Activated T-cell treated with anti-CD3 and anti-CD28 coated beads, Interleukin-2, amount 50 U/mL, for 24 hours (primary cell): Measurements from ENCODE around the gene F8.

Source experiments
- DNase-seq: peaks from one replicate; pipeline ENCODE4 v3.0.0-alpha.2; 2020
- H3K27ac Mint-ChIP-seq: 2 replicates; pipeline ENCODE4 v1.8.0; 2020; ENCODE audit warnings: mild to moderate bottlenecking, mixed read lengths
- H3K27me3 Mint-ChIP-seq: 2 replicates; pipeline ENCODE4 v1.8.0; 2020; ENCODE audit warnings: mixed read lengths
- H3K36me3 Mint-ChIP-seq: 2 replicates; pipeline ENCODE4 v1.8.0; 2020; ENCODE audit warnings: low read depth, mixed read lengths
- H3K4me1 Mint-ChIP-seq: 2 replicates; pipeline ENCODE4 v1.8.0; 2020; ENCODE audit warnings: low read depth, mixed read lengths
- H3K4me3 Mint-ChIP-seq: 2 replicates; pipeline ENCODE4 v1.8.0; 2020; ENCODE audit warnings: mild to moderate bottlenecking, moderate library complexity, mixed read lengths
- H3K9me3 Mint-ChIP-seq: 2 replicates; pipeline ENCODE4 v1.8.0; 2020; ENCODE audit warnings: mixed read lengths

Gene F8

DNA sequence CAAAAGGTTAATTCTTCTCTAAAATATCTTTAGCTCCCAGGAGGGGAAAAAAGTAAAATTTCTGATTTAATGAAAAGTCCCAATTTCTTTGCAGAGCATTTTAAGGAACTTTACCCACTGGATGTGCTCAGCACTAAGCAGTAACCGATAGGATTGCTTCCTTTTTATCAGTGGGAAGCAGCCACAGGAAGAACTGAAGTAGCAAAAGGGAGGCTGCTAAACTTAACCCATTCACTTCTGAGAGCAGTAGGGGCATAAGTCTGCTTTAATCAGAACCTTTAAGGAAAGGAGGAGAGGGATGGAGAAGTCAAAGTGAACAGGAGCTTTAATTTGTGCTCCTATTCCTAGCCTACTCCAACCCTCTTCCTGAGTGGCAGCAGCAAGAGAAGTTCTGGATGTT is at the start of gene F8:
F8 (minus strand) TSS at position 139 of the 400 bp plus-strand sequence. CDS start 171 bp downstream, outside the sequence.
- Mint-ChIP-seq H3K27ac (no peak within 1 kb of the TSS), H3K36me3 (peaks cover 4% of the 10 kb centered on the region)

DNA sequence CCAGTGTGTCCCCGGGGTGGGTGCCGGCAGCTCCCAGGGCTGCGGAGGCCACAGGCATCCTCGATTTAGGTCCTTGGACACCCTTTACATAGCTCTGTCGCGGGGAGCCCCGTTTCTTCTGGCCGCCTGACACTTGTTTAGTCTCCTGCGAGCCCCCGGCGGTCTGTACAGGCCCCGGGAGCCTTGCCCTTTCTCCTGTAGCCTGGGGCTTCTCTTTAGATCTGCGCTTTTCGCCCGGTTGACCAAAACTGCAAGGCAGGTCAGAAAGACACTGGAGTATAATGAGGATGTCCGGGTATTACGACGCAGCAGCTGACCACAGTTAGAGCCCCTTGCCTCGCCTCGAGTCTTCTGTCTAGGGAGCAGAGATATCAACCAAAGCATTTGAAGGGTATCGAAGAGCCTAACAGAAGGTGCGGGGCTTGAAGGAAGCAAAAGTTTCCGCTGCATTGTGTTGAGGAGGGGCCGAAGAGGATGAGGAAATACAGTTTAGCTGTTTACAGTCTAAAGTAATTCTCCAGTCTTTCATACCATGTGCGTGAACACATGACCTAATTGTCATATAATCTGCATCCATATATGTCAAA is 49.3 kb upstream of the F8 start:
- H3K9me3 Mint-ChIP-seq: no peaks in the 10 kb centered on the region
- DNase-seq: no peak
- H3K27ac Mint-ChIP-seq: peak overlapping the region; percentile 92
- no peaks in the 10 kb centered on the region for H3K27me3 Mint-ChIP-seq
- peaks cover 51% of the 10 kb centered on the region for H3K36me3 Mint-ChIP-seq
- peaks cover 46% of the 10 kb centered on the region for H3K4me1 Mint-ChIP-seq
- peak overlapping the region; percentile 90 for H3K4me3 Mint-ChIP-seq

More for the DNA sequence above, at the start of gene F8:
- Mint-ChIP-seq H3K4me3 (no peak within 1 kb of the TSS), H3K27me3 (no peaks in the 10 kb centered on the region), H3K4me1 (peaks cover 5% of the 10 kb centered on the region), H3K9me3 (no peaks in the 10 kb centered on the region)
- no peak for DNase-seq

DNA sequence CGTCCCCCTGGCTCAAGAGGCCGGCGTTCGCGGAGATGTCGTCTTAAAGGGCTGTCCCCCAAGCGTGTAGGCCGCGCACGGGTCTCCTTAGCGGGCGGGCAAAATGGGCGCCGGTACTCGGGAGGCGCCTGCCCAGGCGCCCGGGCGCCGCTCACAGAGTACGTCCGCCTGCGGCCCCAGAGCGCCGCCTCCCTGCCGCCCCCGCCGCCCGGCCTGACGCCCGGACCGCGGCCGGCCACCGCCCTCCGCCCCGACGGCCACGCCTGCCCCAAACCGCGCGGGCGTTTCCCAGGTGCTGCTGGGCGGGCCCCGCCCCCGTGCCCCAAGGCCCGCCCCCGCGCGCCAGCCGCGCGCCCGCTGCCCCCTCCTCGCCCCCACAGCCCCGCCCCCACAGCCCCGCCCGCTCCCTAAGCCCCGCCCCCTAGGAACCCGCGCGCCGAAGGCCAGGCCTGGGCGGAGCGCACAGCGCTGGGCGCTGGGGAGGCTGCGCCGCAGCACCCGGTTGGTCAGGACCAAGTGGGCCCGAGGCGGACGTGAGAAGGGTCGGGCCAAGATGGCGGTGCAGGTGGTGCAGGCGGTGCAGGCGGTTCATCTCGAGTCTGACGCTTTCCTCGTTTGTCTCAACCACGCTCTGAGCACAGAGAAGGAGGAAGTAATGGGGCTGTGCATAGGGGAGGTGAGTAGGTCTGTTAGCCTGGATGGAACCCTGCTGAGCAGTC is 48.6 kb upstream of the F8 start, which contains the start of the genes BRCC3, CMC4 and MTCP1:
BRCC3 (plus strand) TSS at position 534 of the 719 bp plus-strand sequence; CDS start at position 554, 20 bp downstream.
CMC4 (minus strand) TSS at position 162 of the 719 bp plus-strand sequence. CDS start 7,113 bp downstream, outside the sequence.
MTCP1 (minus strand) TSS at position 162 of the 719 bp plus-strand sequence. CDS start 5,126 bp downstream, outside the sequence.
- Mint-ChIP-seq H3K4me3 (peak within 1 kb of the TSS; percentile 90), H3K27ac (peak within 1 kb of the TSS; percentile 92), H3K27me3 (no peaks in the 10 kb centered on the region), H3K9me3 (no peaks in the 10 kb centered on the region), H3K36me3 (peaks cover 47% of the 10 kb centered on the region), H3K4me1 (peaks cover 46% of the 10 kb centered on the region)
- peak; percentile 83 for DNase-seq

DNA sequence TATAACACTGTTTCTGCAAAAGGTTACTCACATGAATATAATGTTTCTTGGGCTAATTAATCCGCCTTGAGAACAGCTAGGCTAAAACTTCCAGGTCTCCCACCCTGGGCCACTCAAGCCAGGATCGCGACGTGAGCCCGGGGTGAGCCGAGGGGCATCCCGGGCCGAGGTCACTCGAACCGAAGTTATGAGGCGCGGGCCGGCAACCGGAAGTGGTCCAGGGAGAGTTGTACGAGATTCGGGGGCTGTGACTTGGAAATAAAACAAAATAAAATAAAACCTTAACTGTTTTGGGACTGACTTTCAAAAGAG is 48.1 kb upstream of the F8 start:
- Mint-ChIP-seq H3K27ac (peak overlapping the region; percentile 88), H3K9me3 (no peaks in the 10 kb centered on the region), H3K27me3 (peaks cover under 1% of the 10 kb centered on the region), H3K4me3 (peak overlapping the region; percentile 79), H3K36me3 (peaks cover 43% of the 10 kb centered on the region), H3K4me1 (peaks cover 46% of the 10 kb centered on the region)
- no peak for DNase-seq

DNA sequence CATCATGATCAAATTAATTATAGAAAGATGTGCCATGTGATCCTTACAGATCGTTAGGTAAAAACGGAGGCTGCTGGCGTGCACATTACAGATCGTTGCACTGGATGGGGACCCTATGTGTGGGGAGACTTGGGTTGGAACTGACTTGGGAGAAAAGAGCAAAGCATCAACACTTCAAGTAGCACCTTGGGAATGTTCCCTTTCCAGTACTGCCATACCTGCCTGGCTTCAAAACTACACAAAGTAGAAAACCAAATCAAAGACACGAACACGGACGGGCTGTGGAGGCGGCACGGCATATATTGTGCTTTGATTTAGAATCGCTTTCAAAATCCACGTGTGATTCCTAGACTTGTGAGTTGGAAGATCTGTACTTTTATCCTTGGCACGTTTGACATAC is 47.5 kb upstream of the F8 start:
- no peak for DNase-seq
- Mint-ChIP-seq H3K27ac (peak overlapping the region; percentile 56), H3K9me3 (no peaks in the 10 kb centered on the region), H3K4me3 (peak overlapping the region; percentile 79), H3K4me1 (peaks cover 44% of the 10 kb centered on the region), H3K27me3 (peaks cover 2% of the 10 kb centered on the region), H3K36me3 (peaks cover 37% of the 10 kb centered on the region)

DNA sequence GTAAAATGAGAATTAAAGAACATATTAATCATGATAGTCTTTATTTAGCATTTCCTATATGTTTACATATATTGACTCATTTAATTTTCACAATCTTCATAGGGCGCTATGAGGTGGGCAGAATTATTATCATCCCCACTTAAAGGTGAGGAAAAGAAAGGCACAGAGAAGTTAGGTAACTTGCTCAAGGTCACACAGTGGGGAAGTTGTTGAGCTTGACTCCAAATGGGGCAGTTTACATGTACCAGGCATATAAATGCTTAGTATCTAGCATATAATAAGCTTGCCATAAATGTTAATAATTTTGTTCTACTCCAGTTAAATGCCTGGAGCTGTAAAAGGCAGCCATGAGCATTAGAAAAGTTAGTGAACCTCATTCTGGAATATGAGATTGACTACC is 46.9 kb upstream of the F8 start:
- H3K4me1 Mint-ChIP-seq: peaks cover 44% of the 10 kb centered on the region
- peaks cover 2% of the 10 kb centered on the region for H3K27me3 Mint-ChIP-seq
- peak overlapping the region; percentile 79 for H3K4me3 Mint-ChIP-seq
- no peaks in the 10 kb centered on the region for H3K9me3 Mint-ChIP-seq
- H3K36me3 Mint-ChIP-seq: peaks cover 36% of the 10 kb centered on the region
- H3K27ac Mint-ChIP-seq: no peak overlapping the region
- DNase-seq: no peak

DNA sequence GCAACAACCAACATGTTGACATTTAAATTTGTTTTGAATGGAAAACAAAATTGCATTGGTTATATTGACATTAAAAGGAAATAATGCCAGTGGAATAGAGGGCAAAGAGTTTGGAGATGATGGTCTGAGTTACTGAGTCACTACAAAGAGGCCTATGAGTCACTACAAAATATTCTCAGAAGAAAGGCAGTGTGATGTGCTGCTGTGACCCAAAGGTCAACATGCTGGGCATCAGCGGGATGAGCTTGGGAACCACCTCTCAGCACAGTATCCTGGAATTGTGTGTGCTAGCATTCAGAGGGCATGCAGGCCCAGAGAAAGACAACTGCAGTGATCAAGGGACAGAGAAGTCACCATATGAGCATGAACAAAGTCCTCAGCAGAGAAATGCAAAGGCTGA is 45.6 kb upstream of the F8 start:
- H3K9me3 Mint-ChIP-seq: no peaks in the 10 kb centered on the region
- H3K4me1 Mint-ChIP-seq: peaks cover 32% of the 10 kb centered on the region
- peak overlapping the region; percentile 64 for H3K27ac Mint-ChIP-seq
- DNase-seq: no peak
- peaks cover 2% of the 10 kb centered on the region for H3K27me3 Mint-ChIP-seq
- H3K36me3 Mint-ChIP-seq: peaks cover 26% of the 10 kb centered on the region
- no peak overlapping the region for H3K4me3 Mint-ChIP-seq

DNA sequence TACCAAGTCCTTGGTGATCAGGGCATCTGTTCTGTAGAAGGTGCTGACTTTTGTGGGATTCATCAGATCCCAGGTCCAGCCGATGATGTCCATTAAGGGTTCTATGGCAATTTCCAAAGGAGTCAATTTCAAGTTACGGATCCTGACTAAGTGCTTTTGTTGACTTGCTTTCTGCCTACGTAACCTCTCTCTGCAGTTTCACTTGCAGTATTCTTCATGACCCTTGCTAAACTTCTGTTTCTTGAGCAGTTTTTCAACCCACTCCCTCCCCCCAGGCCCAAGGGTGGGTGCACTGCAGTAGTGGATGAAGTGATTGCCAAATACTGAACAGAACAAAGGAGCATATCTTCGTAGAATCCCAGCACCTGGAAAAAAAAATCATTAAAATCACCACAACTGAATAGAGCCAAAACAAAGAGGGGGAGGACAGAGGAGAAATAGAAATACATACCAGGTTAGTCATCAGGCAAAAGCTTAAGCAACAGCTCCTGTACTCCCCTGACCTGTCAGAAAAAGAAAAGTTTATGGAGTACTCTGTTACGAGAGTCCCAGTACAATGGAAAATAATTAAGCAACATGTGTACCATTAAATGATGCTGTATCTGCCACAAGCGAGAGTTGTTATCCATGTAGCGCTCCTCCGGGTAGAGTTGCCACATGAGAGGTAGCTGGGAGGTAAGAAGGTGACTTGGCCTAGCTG is 42.7 kb upstream of the F8 start:
- H3K36me3 Mint-ChIP-seq: peaks cover 16% of the 10 kb centered on the region
- peaks cover 27% of the 10 kb centered on the region for H3K4me1 Mint-ChIP-seq
- no peak for DNase-seq
- peaks cover 2% of the 10 kb centered on the region for H3K27me3 Mint-ChIP-seq
- H3K9me3 Mint-ChIP-seq: no peaks in the 10 kb centered on the region
- H3K27ac Mint-ChIP-seq: no peak overlapping the region
- H3K4me3 Mint-ChIP-seq: no peak overlapping the region

DNA sequence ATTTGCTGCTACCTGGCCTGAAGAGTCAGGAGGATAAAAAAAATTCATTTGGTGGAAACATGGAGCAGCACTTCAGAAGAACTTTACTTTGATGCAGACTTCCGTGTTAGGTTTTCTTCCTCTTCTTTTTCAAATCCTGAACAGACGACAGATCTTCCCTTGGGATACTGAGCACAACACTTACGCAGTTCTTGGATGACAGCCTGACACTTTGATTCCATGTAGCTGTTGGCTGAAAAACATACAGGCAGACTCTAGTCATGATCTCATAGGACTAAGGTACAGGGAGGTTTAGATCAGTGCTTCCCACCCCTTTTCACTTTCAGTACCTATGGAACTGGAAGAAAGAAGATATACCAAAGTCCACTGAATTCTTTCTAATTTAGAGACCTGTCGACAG is 39.2 kb upstream of the F8 start:
- no peak for DNase-seq
- H3K36me3 Mint-ChIP-seq: peaks cover 36% of the 10 kb centered on the region
- peaks cover 14% of the 10 kb centered on the region for H3K27me3 Mint-ChIP-seq
- H3K27ac Mint-ChIP-seq: no peak overlapping the region
- peaks cover 15% of the 10 kb centered on the region for H3K4me1 Mint-ChIP-seq
- no peak overlapping the region for H3K4me3 Mint-ChIP-seq
- no peaks in the 10 kb centered on the region for H3K9me3 Mint-ChIP-seq

DNA sequence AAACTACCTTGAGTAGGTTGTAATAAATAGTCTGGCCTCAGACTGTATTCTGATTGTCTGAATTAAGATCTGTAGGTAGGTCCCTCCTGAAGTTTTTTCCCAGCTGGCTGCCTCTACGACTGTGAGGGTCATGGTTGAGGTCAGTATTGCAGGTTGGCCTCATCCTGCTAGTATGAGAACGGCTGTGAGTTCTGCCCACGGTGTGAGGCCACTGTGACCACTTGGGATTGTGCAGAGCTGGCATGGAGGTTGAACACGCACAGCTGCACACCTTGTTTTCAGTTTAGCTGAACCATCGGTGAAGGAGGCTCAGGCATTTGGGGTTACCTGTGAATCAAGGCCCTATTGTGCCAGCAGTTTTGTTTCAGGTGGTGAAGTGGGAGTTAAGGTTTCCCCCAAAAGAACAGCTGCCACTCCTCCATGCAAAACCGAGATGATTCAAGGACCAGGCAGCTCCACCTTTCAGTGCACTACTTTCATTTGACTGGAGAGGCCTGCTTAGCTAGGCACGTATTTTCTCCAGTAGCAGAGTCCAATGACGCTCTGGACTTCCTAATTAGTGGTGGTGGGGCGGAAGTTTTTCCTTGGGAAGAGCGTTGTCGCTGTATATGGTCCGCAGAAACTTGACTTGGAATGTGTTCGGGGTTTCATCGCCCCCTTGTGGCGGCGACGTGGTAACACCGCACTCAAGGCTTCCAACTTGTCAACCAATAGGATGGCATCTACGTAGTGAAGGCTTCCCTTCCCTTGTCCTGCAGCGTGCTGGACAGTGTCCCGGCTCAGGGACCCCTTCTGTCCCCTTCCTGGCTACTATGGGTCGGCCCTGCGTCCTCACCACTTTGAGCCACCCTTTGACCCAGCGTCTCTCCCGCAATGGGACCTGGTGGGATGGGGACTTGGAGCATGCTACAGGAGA is 34.6 kb upstream of the F8 start:
- Mint-ChIP-seq H3K4me1 (peaks cover 29% of the 10 kb centered on the region), H3K27me3 (peaks cover 12% of the 10 kb centered on the region), H3K4me3 (peak overlapping the region; percentile 13), H3K27ac (peak overlapping the region; percentile 50), H3K9me3 (no peaks in the 10 kb centered on the region), H3K36me3 (peaks cover 53% of the 10 kb centered on the region)
- DNase-seq: peak; percentile 68

DNA sequence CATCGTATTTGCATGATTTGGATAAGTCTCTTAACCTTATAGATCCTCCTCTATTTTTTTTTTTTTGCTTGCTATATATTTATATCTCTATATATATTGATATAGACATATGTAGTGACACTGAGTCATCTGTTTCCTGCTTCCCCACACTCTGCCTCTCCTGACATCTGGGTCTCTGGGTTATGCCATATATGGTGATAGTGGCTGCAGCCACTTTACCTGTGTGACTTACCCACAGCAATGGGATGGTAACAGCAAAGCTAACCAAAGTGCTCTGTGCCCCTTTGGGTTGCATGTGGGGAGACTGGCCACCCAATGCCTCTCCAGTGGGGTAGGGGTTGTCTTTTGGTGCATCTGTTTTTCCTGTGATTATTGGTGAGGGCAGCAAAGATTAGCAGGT is 33.9 kb upstream of the F8 start:
- peaks cover 12% of the 10 kb centered on the region for H3K27me3 Mint-ChIP-seq
- peak overlapping the region; percentile 50 for H3K27ac Mint-ChIP-seq
- peaks cover 29% of the 10 kb centered on the region for H3K4me1 Mint-ChIP-seq
- no peaks in the 10 kb centered on the region for H3K9me3 Mint-ChIP-seq
- H3K36me3 Mint-ChIP-seq: peaks cover 56% of the 10 kb centered on the region
- no peak for DNase-seq
- no peak overlapping the region for H3K4me3 Mint-ChIP-seq

DNA sequence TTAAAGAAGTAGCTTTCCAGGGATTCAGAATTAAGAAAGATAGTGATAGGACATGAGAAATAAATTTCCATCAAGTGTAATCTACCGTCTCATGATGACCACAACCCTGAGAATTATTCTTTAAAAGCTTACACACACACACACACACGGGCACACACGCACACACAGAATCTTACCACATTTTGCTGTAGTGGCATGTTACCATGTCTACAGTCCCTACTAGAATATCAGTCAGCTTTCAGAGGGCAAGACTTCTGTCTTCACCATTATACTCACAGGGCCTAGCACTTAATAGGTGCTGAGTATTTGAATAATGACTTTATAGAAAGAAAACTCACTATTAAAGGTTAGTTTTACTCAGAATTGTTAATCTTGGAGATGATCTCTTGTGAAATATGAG is 33.0 kb upstream of the F8 start:
- H3K4me1 Mint-ChIP-seq: peaks cover 34% of the 10 kb centered on the region
- peaks cover 55% of the 10 kb centered on the region for H3K36me3 Mint-ChIP-seq
- H3K4me3 Mint-ChIP-seq: no peak overlapping the region
- H3K27ac Mint-ChIP-seq: peak overlapping the region; percentile 49
- no peaks in the 10 kb centered on the region for H3K9me3 Mint-ChIP-seq
- H3K27me3 Mint-ChIP-seq: peaks cover 12% of the 10 kb centered on the region
- no peak for DNase-seq

DNA sequence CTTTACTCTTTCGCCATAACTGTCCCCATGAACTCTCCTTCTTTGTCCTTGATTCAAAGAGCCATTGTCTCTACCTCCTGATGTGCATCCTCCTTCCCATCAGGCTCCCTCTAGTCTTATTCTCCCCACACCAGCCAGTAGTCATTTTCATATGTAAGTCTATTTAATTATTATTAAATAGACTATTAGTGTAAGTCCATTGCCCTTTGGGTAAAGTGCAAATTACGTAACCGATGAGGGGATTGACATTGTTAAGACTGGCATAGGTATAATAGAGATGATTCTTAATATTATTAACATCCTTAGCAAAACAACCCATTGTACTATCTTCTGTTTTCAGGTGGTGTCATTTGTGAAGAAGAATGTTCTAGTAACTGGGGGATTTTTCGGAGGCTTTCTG is 31.7 kb upstream of the F8 start:
- H3K27ac Mint-ChIP-seq: no peak overlapping the region
- H3K9me3 Mint-ChIP-seq: no peaks in the 10 kb centered on the region
- peaks cover 47% of the 10 kb centered on the region for H3K36me3 Mint-ChIP-seq

DNA sequence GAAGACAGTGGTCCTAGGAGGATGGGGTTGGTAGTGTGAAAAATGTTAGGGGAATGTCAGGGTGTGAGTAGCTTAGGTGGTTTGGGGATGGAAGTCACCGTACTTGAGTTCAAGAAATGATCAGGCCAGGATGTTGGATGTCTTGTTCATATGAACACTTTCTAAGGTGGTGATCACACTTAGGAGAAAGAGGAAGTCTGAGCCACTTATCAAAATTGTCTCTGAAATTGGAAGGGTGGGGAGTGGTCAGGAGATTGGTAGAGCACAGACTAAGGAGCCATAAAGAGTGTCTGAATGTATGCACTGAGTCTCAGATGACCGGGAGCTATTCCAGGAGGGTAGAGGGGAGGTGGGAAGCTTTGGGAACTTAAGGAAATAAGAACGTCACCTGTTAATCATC is 31.1 kb upstream of the F8 start:
- DNase-seq: no peak
- Mint-ChIP-seq H3K4me3 (no peak overlapping the region), H3K4me1 (peaks cover 47% of the 10 kb centered on the region), H3K27me3 (peaks cover 21% of the 10 kb centered on the region), H3K9me3 (no peaks in the 10 kb centered on the region), H3K36me3 (peaks cover 44% of the 10 kb centered on the region), H3K27ac (peak overlapping the region; percentile 3)

More for the DNA sequence above, 31.7 kb upstream of the F8 start:
- peaks cover 15% of the 10 kb centered on the region for H3K27me3 Mint-ChIP-seq
- no peak overlapping the region for H3K4me3 Mint-ChIP-seq
- no peak for DNase-seq
- H3K4me1 Mint-ChIP-seq: peaks cover 42% of the 10 kb centered on the region
